GM19351 (cell line): ENCODE data around the gene HBG2.
A peak's percentile ranks its signal among the peaks of the same experiment; 100 is the strongest.

Source experiments
- ATAC-seq: cut with Tn5 transposase; IDR thresholded peaks from one replicate; pipeline ENCODE4 v1.9.1; 2021; ENCODE audit warnings: mild to moderate bottlenecking, moderate library complexity; ENCODE audit not compliant: unreplicated experiment

The HBG2 gene

GRCh38 chr11:5231111-5231510 lies 23.5 kb downstream of the HBG2 start:
- ATAC-seq: no peak

DNA sequence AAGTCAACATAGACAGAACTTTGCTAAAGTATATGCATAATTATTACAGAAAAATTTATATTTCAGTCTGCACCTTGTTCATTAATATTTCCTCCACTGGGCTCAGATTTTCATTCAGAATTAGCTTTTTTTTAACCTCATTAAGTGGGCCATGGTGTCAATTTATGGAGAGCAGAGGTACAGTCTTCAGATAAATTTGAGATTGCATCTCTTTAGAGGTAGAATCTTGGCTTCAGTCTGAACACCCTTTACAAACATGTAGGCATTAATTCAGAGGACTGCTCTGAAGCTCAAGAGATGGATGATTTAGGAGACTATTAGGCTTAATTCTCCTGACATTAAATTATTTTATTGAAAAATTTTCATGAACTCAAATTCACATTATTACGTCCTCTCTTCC lies 24.3 kb downstream of the HBG2 start:
- no peak for ATAC-seq

DNA sequence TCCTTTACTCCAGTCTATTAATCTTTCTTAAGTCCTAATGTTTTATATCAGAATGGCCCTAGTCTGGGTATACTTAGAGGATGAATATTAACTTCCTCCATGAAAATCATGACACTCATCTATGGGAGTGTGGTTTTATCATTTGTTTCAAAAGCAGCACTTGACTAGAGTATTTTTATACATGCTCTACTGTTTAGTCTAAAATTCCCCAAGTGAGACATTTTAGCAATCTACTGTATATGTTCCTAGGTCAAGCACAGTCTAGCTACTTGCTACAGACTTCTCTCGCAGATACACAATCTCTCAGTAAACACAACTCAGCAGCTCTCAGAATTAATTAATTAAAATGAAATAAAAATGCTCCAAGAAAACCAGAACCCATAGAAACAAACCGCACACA lies 24.8 kb downstream of the HBG2 start:
- ATAC-seq: no peak

GRCh38 chr11:5229356-5229755 lies 25.2 kb downstream of the HBG2 start:
- ATAC-seq: no peak

DNA sequence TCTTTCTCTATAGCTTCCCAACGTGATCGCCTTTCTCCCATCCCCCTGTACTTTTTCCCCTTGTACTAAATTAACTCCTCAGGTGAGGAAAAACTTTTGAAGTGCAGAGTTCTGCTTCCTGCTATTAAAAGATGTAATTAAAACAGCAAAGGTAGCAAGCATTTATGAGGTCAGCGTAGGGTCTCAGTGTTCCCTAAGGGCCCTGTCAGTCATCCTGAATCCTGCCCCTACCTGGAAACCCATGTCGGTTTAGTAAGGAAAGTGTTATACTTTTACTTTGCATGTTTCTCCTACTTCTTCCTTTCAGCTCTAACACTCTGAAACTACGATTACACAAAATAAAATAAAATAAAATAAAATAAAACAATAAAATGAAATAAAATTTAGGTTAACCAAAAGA lies 26.5 kb downstream of the HBG2 start:
- ATAC-seq: no peak

- no peak for ATAC-seq
Observed at GRCh38 chr11:5227681-5228080, 26.9 kb downstream of the HBG2 start.

DNA sequence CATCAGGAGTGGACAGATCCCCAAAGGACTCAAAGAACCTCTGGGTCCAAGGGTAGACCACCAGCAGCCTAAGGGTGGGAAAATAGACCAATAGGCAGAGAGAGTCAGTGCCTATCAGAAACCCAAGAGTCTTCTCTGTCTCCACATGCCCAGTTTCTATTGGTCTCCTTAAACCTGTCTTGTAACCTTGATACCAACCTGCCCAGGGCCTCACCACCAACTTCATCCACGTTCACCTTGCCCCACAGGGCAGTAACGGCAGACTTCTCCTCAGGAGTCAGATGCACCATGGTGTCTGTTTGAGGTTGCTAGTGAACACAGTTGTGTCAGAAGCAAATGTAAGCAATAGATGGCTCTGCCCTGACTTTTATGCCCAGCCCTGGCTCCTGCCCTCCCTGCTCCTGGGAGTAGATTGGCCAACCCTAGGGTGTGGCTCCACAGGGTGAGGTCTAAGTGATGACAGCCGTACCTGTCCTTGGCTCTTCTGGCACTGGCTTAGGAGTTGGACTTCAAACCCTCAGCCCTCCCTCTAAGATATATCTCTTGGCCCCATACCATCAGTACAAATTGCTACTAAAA lies 27.8 kb downstream of the HBG2 start, which contains the start of gene HBB:
TSS of gene HBB (minus strand) at position 340 of the 579 bp plus-strand sequence. CDS start at position 290, 50 bp downstream.
- no peak for ATAC-seq

DNA sequence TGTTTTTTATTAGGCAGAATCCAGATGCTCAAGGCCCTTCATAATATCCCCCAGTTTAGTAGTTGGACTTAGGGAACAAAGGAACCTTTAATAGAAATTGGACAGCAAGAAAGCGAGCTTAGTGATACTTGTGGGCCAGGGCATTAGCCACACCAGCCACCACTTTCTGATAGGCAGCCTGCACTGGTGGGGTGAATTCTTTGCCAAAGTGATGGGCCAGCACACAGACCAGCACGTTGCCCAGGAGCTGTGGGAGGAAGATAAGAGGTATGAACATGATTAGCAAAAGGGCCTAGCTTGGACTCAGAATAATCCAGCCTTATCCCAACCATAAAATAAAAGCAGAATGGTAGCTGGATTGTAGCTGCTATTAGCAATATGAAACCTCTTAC lies 29.1 kb downstream of the HBG2 start:
- no peak for ATAC-seq

GRCh38 chr11:5224538-5225479 lies 29.8 kb downstream of the HBG2 start:
- no peak for ATAC-seq

DNA sequence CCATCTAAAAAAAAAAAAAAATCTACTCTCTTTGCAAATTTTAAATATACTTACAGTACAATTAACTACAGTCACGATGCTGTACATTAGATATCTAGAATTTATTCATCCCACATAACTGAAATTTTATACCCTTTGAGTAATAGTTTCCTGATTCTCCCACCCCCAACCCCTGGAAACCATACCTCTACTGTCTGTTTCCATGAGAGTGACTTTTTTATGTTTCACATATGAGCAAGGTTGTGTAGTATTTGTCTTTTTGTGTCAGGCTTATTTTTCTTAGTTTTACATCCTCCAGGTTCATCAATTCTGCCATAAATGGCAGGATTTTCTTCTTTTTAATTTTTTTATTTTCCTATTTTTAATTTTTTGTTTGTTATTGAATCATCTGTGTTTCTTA lies 30.9 kb downstream of the HBG2 start:
- no peak for ATAC-seq

GRCh38 chr11:5223146-5223545 lies 31.4 kb downstream of the HBG2 start:
- ATAC-seq: no peak

GRCh38 chr11:5210376-5210885 lies 44.1 kb downstream of the HBG2 start:
- ATAC-seq: no peak

GRCh38 chr11:5204787-5205186 lies 49.8 kb downstream of the HBG2 start:
- ATAC-seq: peak; percentile 88

- no peak for ATAC-seq
Observed at GRCh38 chr11:5203366-5203765, 51.2 kb downstream of the HBG2 start.
